K562 (cell line): ENCODE results near the gene SLC22A3.
"Not testable (repeated sequence)": the region's sequence is repeated elsewhere in the genome, so short reads cannot be mapped to it uniquely, and the experiment has no call there.

Source experiments
- GATAD2A ChIP-seq: fragments of 450-650 bp; IDR thresholded peaks from 2 replicates; pipeline ENCODE4 v1.6.1; 2017
- PHF8 ChIP-seq: fragments of 200-600 bp; sonication (generic); IDR thresholded peaks from 2 replicates; pipeline ENCODE4 v1.6.1; 2012; ENCODE audit warnings: mixed run types, mild to moderate bottlenecking, inconsistent platforms, low read length, moderate library complexity, borderline replicate concordance
- POLR2A ChIP-seq: fragments of 450-650 bp; conservative IDR thresholded peaks from 2 replicates; pipeline ENCODE4 v1.6.1; 2016

DNA sequence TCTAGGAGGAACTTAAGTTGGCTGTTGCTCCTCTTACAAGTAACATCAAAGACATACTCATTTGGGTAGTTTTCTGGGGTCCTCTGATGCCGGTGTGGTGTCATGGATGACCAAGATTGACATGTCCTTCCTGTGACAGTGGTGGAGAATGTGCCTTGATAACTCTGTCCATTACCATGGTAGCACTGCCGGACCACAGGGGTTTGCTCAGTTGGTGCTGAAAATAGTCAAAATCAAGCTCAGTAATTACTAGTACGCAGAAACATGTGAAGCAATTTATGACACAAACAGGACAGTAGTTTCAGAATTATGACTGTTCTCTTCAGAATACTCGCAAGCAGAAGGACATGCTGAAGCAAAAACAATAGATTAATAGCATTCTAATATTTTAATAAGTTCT is 128.9 kb downstream of the SLC22A3 start:
- TF ChIP-seq GATAD2A, POLR2A, PHF8: not testable (repeated sequence)
